B cell (primary cell): ENCODE measurements around the gene MARK2.

Experiments used
- CTCF ChIP-seq: fragments of 200-600 bp; IDR thresholded peaks from one replicate; pipeline ENCODE4 v1.8.0; 2022; ENCODE audit warnings: antibody characterized with exemption, mild to moderate bottlenecking
- EZH2 ChIP-seq: IDR thresholded peaks from 2 replicates; pipeline ENCODE4 v1.6.1; 2012; ENCODE audit warnings: borderline replicate concordance, low read depth, mild to moderate bottlenecking, moderate library complexity, low read length; ENCODE audit not compliant: insufficient read depth, poor library complexity, severe bottlenecking

DNA sequence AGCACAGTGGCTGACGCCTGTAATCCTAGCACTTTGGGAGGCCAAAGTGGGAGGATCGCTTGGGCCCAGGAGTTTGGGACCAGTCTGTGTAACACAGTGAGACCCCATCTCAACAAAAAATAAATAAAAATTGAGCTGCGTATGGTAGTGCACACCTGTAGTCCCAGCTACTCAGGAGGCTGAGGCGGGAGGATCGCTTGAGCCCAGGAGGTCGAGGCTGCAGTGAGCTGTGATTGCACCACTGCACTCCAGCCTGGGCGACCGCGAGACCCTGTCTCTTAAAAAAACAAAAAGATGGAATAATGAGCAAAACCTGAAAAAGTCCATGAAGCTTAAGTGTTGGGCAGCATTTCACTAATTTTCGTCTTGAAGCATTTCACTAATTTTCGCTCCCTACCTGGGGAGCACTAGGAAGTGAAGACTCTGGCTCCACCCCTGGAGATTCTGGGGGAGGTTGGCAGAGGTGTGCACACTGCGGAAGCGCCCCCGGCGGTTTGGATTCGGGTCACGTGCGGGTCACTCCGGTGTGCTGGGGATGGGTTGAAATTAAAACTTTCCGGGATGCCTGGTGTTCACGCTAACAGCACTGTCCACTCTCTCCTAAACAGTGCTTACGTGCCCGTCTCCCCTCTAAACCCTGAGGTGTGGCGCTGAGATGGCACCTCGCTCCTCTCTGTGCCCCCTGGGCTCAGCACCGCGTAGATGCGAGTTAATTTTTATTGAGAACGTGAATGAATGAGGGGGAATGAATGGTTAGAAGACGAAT is 99.0 kb downstream of the MARK2 start:
- TF ChIP-seq EZH2: no peak
- TF ChIP-seq CTCF: no peak
